Measurements from ENCODE around the gene STX8.

The STX8 gene

DNA sequence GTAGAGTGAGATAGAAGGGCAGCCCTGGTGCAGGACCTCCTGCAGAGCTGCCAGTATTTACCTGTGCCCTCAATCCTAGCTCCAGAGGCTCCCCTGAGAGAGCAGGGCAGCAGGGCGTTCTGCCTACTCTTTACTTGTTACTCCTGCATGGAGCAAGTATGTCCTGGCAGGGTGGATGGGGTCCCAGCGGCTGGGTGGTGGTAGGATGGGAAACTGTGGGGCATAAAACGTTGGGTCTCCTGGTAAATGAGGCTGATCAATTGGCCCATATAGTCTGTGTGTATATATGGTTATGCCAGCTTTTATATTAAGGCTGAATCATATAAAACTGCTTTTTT lies 362.3 kb downstream of the STX8 start:
- no peak for DNase-seq (ENCODE audit: low read depth in 3 of 3, low spot score in 1 of 3)

DNA sequence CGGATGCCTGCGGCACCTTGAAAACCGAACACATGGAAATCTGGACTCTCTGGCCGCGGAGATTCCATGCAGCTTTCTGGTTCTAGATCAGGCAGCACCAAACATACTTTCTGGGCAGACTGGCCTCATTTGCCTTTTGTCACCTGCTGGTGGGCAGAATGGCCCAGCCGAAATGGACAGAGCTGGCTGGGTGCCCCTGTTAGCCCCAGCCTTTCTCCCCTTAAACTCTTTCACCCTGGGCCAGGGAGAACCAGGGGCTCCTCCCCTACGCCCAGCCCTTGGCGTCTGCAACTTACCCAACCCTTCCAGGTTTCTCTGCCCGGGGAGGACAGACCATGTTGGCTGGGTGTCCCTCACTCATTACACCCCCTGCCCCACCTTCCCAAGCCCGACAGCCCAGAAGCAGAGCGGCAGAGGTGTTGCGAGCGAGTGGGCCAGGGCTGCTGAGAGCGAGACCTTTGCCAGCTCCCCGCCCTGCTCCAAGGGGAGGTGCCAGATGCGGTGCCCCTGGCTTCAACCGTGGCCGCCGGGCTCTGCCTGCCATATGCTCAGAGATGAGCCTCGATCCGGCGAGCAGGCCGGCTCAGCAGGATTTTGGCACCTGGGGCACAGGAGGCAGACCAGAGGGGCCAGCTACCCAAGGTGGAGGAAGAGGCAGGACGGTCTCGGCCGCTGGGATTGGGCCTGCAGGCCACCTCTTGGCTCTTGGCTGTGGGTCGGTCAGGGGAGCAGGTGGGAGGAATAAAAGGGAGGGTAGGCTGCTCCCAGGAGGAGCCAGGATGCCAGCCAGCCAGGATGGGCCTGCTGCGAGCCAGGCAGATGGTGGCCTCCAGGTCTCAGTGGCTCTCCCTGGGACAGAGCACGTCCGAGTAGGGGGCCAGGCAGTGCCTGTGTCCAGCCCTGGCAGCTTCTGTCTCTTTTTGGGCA lies 363.0 kb downstream of the STX8 start:
- DNase-seq (ENCODE audit: low read depth in 3 of 3, low spot score in 1 of 3) = no peak

DNA sequence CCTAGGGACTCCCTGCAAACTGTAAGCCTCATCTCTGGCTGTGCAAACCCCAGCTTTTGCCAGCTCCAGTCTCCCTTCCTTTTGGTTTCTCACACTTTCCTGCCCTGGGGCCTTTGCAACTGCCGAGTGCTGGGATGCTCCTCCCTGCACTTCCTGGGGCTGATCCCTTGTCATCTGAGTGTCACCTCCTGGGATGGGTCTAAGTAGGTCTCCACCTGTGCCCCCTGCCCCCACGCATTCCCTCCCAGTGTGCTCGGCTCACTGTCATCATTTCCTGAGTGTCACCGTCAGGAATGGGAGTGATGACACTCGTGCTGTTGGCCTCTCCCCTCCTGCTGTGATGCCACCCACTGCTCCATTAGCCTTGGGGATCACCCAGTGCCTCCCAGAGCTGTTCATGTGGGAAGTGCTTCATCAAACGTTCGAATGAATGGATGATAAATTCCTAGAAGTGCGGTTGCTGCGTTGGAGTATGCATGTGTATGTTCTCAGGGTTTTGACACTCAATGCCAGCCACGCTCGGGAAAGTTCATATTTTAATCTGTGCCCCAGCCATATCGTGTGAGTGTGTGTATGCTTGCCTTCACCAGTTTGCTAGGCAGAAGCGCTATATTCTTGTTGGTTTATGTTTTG lies 364.4 kb downstream of the STX8 start:
- DNase-seq (ENCODE audit: low read depth in 3 of 3, low spot score in 1 of 3) = no peak

DNA sequence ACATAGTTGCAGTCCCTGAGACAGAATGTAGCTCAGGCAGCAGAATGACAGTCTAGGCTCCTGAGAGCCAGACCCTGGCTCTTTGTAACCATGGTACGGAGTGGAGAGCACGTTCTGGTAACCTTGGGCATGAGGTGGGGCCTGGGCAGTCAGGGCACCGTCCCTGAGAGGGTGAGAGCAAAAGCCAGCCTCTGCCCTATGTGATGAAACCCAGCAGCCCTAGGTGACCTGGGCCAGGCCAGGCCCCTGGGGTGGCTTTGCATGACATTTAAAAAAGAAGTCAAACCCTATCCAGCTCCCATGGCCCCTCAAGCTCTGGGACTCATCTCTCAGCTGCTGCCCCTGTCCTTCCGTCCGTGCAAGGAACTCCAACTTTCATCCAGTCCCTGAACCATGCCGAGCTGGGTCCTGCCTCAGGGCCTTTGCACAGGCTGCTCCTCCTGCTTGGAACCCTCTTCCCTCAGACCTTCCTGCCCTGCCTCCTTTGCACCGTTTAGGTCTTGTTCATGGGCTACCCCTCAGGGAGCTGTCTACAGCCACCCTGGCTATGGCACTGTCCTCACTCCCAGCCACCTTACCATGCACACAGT lies 365.7 kb downstream of the STX8 start:
- DNase-seq (ENCODE audit: low read depth in 3 of 3, low spot score in 1 of 3) = no peak

DNA sequence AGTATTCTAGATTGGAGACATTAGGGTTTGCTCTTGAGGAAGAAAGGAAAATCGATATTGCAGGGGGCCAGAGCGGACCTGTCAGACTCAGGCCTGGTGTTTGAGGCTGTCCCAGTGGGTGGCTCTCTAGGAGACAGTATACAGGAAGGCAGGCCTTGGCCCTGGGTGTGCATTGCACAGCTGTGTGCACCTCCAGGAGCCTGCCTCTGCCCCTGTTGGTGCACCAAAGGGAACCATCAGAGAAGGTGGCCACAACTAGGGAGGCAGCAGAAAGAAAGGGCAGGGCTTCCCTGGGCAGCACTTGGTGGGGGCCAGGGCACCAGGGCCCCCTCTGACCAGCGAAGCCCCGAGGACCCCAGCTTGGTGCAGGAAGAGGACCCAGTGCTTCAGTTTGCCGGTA lies 366.3 kb downstream of the STX8 start:
- DNase-seq (ENCODE audit: low read depth in 3 of 3, low spot score in 1 of 3) = no peak

DNA sequence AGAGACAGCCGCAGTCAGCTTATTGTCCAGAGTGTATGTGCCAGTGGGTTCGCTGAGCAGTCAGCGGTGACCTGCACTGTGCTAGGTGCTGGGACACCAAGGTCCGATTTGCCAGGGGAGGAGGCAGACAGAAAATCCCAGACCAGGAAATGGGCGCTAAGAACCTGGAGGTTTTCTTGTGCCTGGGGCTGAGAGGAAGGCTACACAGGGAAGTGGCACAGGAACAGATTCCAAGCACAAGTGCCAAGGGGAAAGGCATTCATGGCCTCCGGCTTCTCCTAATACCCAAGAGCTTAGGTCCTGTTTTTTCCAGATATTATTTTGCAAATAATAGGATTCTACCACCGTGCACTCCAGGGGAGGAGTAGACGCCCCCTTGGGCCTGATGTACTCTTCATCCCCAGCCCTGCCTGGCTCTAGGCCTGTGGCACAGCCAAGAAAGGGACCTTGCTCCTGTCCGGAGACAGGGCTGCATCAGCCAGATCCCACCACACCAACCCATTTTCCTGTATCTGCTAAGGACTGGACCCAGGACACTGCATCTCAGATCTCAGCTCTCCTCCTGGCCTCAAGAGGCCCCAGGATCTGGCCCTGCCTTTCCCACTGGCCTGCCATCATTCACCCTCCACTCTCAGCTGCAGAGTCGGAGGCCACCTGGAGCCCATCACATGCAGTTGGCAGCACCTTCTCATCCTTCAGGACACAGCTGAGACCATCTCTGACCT lies 367.1 kb downstream of the STX8 start:
- DNase-seq (ENCODE audit: low read depth in 3 of 3, low spot score in 1 of 3) = no peak

DNA sequence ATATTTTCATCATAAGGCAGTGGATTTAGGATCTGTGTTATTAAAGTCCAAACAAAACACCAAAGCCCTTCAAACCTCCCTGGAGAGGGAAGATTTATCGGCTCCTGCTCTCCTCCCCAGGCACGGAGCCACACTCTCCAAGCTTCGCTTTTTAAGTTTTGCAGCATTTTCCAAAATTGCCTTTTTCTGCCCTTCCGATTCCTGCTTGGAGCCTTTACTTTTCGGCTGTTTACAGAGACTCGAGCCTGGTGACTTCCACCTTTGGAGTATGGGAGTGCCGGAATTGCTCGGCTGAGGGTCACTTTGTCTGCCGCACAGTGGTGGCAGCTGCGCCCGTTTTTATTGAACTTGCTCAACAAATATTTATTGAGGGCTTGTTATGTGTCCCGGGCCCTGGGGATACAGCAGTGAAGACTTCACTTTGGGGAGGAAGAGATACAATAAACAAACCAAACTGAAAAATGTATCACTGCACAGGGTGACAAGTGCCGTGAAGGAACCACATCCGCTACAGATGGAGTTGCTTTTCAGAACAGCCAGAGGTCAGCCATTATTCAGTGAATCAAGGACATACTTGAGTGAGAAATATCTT lies 368.8 kb downstream of the STX8 start:
- no peak for DNase-seq (ENCODE audit: low read depth in 3 of 3, low spot score in 1 of 3)

DNA sequence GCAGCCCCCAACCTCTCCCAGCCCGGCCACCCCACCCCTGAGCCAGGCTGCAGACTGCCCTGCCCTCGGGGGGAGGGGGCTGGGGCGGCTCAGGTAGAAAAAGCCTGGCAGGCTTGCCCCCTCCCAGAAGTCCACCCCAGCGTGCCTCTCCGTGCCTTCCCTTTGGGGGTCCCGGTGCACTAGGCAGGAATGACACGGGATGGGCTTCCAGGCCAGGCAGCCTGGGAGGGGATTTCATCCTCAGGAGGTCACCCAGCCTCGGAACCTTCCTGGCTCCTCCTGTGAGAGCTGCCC lies 369.3 kb downstream of the STX8 start:
- DNase-seq (ENCODE audit: low read depth in 3 of 3, low spot score in 1 of 3) = no peak

DNA sequence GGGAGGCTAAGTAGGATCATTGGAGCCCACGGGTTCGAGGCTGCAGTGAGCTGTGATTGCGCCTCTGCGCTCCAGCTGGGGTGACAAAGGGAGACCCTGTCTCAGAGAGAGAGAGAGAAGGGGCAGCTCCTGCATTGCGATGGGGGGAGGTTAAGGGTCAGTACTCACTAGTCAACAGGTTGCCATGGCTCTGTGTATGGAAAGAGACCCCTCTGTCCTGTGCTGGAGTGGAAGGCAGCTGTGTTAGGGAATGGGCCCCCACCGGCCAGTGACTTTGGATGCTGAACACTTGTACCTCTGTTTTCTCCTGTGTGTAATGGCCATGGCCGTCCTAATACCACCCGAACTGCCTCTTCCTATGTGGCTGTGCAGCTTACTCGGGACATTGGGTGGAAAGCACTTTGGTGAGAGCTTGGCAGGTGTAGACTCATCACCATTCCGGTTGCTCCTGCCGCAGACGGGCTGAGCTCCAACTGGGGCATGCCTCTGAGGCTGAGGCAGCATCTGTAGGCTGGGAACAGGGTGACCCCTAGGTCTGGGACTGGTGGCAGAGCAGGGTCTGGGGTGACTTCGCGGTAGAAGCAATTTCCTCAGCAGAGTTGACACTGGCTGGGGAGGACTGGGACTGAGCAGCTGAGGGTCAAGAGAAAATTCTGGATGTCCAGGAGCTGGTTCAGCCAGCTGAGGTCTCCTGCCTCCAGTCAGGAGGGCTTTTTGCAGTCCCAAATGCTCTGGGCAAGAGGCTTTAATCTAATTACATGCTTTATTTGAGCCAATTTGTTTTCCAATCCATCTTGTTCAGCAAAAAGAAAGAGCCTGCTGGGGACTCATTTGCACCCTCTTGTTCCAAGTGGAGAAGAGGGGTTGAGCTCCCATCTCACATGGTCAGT lies 369.9 kb downstream of the STX8 start:
- DNase-seq (ENCODE audit: low read depth in 3 of 3, low spot score in 1 of 3) = no peak

DNA sequence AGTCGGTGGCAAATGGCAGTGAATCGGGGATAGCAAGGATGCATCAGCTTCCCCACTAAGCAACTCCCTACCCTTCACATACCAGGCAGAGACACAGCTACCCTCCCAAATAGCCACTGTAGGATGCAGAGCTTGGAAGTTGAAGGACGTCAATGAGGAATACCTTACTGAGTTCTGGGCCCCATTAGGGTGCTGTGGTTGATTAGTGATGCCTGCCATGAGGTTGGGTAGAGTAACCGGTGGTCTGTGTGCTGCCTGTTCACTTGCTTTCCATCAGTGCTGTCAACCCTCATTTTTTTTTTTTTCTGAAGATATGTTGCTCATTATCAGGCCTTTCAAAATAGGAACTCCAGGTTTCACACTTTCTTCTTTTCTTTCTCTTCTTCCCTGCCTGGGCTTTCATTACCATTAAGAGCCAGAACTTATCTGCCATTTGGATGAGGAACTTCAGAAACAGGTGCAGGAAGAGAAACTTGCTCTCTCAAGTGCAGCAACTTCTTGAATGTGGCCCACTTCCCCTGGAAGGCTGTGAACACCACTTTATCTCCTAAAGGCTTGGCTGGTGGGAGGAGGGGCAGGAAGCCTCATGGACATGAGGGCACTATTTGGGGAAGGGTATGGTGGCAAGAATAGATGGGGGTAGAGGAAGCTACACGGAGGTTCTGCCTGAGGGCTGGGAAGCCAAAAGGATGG lies 370.8 kb downstream of the STX8 start:
- no peak for DNase-seq (ENCODE audit: low read depth in 3 of 3, low spot score in 1 of 3)

DNA sequence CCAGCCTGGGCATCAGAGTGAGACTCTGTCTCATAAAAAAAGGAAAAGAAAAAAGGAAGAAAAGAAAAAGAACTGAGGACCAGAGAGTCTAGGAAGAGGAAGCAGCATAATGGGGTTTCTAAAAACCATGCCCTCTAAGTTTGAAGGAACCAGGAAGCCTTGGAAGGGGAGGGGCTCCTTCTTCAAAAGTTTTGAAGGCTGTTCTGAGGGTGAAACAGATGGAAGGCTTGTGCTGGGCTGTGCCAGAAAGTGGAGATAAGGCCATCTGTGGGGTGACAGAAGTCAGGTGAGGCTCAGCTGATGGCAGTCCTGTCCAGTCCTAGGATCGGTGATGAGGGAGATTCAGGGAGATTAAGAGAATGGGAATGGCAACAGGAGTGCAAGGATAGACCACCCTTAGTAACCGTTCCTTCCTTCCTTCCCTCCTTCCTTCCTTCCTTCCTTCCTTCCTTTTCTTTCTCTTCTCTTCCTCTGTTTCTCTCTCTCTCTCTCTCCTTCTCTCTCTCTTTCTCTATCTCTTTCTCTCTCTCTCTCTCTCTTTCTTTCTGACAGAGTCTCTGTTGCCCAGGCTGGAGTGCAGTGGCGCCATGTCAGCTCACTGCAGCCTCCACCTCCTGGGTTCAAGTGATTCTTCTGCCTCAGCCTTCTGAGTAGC lies 371.7 kb downstream of the STX8 start:
- DNase-seq (ENCODE audit: low read depth in 3 of 3, low spot score in 1 of 3) = no peak

DNA sequence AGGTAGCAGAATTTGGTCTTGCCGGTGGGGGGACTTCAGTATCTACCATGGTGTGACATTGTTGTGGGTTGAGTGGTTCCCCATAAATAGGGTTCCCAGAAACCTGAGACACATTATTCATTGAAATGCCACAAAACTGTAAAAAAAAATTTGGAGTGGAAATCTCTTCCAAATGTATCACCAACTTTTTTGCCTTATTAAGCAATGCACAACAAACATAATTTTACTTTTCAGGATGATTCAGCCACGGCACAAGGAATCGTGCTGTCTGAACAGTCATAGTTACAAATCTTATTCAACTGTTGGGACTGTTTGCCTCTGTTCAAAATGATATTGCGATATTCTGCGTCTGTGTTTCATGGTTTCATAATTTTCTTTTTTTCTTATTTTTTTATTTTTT lies 373.1 kb downstream of the STX8 start:
- DNase-seq (ENCODE audit: low read depth in 3 of 3, low spot score in 1 of 3) = no peak

DNA sequence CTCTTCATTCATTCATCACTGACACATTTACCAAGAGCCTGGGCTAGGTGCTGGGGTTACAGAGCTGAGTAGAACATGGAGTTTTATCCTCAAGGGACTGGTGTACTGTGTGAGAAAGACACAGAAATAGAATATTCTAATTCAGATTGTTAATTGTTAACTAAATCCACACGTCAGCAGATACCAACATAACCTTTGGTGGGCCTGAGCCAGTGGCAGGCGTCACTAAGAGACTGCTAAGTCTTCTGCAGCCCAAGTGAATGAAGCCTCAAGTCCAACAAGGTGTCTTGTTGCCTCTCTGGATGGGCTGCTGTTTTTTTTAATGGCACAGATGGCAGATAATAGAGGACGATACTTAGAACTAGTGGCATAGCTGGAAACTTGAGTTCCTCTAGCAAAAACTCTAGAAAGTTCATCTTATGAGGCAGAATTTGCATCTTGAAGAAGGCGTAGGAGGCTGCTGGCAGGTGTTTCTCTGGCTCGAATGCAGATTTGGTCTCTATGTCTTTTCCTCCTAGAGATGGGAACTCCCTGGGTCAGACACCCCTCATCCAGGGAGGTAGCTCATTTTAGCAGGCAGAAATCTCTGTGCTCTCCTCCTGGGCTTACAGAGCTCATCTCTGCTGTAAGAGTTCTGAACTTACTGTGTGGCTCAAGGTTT lies 374.8 kb downstream of the STX8 start:
- no peak for DNase-seq (ENCODE audit: low read depth in 3 of 3, low spot score in 1 of 3)
